ENCODE results near the gene NFIC.

- TF ChIP-seq POLR2A (IDR thresholded peaks at IDR 0.05; ENCODE audit: low read depth, low read length) = no peak
- TF ChIP-seq POLR2AphosphoS5 (IDR thresholded peaks at IDR 0.05; ENCODE audit: low read depth, low read length) = no peak
- TF ChIP-seq POU2F2 (IDR thresholded peaks at IDR 0.05; ENCODE audit: low read depth, low read length) = no peak
- TF ChIP-seq TAF1 (IDR thresholded peaks at IDR 0.05; ENCODE audit: low read depth, low read length) = no peak
- TF ChIP-seq PAX5 (IDR thresholded peaks at IDR 0.05; ENCODE audit: insufficient read depth, low read length, severe bottlenecking) = no peak
- TF ChIP-seq SPI1 (IDR thresholded peaks at IDR 0.05; ENCODE audit: low read depth, low read length) = no peak
These were observed 30.5 kb downstream of the NFIC start for GRCh38 chr19:3396881-3397265.

Data from GM12891 (cell line).